HepG2 (cell line): ENCODE results near the gene MB. TPM values are rescaled to one million over a fixed set of nuclear protein-coding genes. Genes with fewer than 3 reads are reported as not detected.
A peak's percentile ranks its signal among the peaks of the same experiment; 100 is the strongest.

Source experiments
- ATAC-seq: fragments of 200-7000 bp; cut with Tn5 transposase; 3 replicates; pipeline ENCODE4 v1.9.1; 2020; ENCODE audit warnings: mild to moderate bottlenecking, moderate library complexity
- BruUV-seq: library from RNA; stranded (reverse); fragments of 400-500 nt; replicated peaks from 2 replicates; lab custom pipeline; 2021; lab: Mats Ljungman, UMichigan
- CTCF ChIA-PET: fragments of 300-600 bp; formaldehyde crosslinking; extraction: SDS; loops from one replicate; lab custom pipeline; 2021; ENCODE audit warnings: low total read pairs, inconsistent platforms, low intra/inter-chr PET ratio; lab: Yijun Ruan, JAX
- POLR2A ChIA-PET: fragments of 350-600 bp; sonication (Branson Sonifier 250); formaldehyde crosslinking; loops from one replicate; lab custom pipeline; 2020; ENCODE audit warnings: antibody characterized with exemption, inconsistent platforms; lab: Yijun Ruan, JAX
- DNase-seq: peaks from one replicate; pipeline ENCODE4 v3.0.0-alpha.2; 2015; ENCODE audit warnings: low spot score
- FAIRE-seq: peaks from 3 replicates; lab custom pipeline; 2011; peaks lifted over from hg19 to GRCh38; lab: Jason Lieb, UNC
- H2AFZ ChIP-seq: one replicate; pipeline ENCODE4 v1.6.1; 2011; ENCODE audit warnings: low read length, inconsistent platforms
- H3K27ac ChIP-seq: fragments of 300-600 bp; 3 replicates; pipeline ENCODE4 v1.8.0; 2011; ENCODE audit warnings: mixed run types, mild to moderate bottlenecking, mixed read lengths, low read length, inconsistent platforms; ENCODE audit not compliant: insufficient read depth; ENCODE audit errors: extremely low read length
- H3K27me3 ChIP-seq, 2 experiments: fragments of 200-600 bp in 1 of 2; 2 replicates in 1 of 2; 3 replicates in 1 of 2; pipeline versions ENCODE4 v1.6.0 to v1.8.0; 2011; ENCODE audit warnings: low read length in 2 of 2, mild to moderate bottlenecking in 2 of 2, moderate library complexity in 2 of 2, inconsistent platforms in 1 of 2; ENCODE audit not compliant: insufficient read depth in 2 of 2, control insufficient read depth in 1 of 2
- H3K36me3 ChIP-seq, 2 experiments: fragments of 200-600 bp in 1 of 2; replicated peaks in 1 of 2; 2 replicates in 1 of 2; 3 replicates in 1 of 2; pipeline versions ENCODE4 v1.5.1 to v1.8.0; 2011; ENCODE audit warnings: low read length in 2 of 2, inconsistent platforms in 1 of 2; ENCODE audit not compliant: insufficient read depth in 2 of 2, control insufficient read depth in 1 of 2
- H3K4me1 ChIP-seq: 2 replicates; pipeline ENCODE4 v1.5.1; 2012; ENCODE audit warnings: low read length, inconsistent platforms; ENCODE audit not compliant: insufficient read depth
- H3K4me2 ChIP-seq: 2 replicates; pipeline ENCODE4 v1.6.0; 2011; ENCODE audit warnings: low read depth, low read length, inconsistent platforms
- H3K4me3 ChIP-seq, 3 experiments: fragments of 200-600 bp in 1 of 3; sonication (generic), shearing (Covaris generic) in 1 of 3; replicated peaks in 1 of 3; 2 replicates each; pipeline ENCODE4 v1.5.1; 2011 to 2016; ENCODE audit warnings: low read length in 3 of 3, inconsistent platforms in 2 of 3, low read depth in 2 of 3, mild to moderate bottlenecking in 2 of 3, control low read depth in 1 of 3, mixed read lengths in 1 of 3; ENCODE audit not compliant: insufficient read depth in 1 of 3
- H3K79me2 ChIP-seq: one replicate; pipeline ENCODE4 v1.6.1; 2011; ENCODE audit warnings: low read length, inconsistent platforms; ENCODE audit not compliant: insufficient read depth
- H3K9ac ChIP-seq: 2 replicates; pipeline ENCODE4 v1.6.0; 2011; ENCODE audit warnings: mild to moderate bottlenecking, low read depth, low read length, inconsistent platforms; ENCODE audit not compliant: insufficient read depth
- H3K9me3 ChIP-seq: 2 replicates; pipeline ENCODE4 v1.5.1; 2012; ENCODE audit warnings: mild to moderate bottlenecking, low read length
- H4K20me1 ChIP-seq: 2 replicates; pipeline ENCODE4 v1.6.0; 2011; ENCODE audit warnings: inconsistent platforms, mild to moderate bottlenecking, low read length, moderate library complexity; ENCODE audit not compliant: insufficient read depth
- ARHGAP35 ChIP-seq: sonication (generic); formaldehyde crosslinking; IDR thresholded peaks from 2 replicates; pipeline ENCODE4 v1.9.0; 2022; ENCODE audit warnings: mild to moderate bottlenecking, inconsistent platforms, moderate library complexity, missing genetic modification reagents, borderline replicate concordance
- ATF7 ChIP-seq, 2 experiments: fragments of 450-650 bp in 1 of 2; sonication (generic) in 1 of 2; formaldehyde crosslinking in 1 of 2; IDR thresholded peaks; 2 replicates each; pipeline versions ENCODE4 v1.4.0 to v1.6.1; 2016 to 2020; ENCODE audit warnings: antibody characterized with exemption in 1 of 2, mild to moderate bottlenecking in 1 of 2, missing genetic modification reagents in 1 of 2
- CEBPB ChIP-seq: IDR thresholded peaks from 2 replicates; pipeline ENCODE4 v1.6.1; 2011; ENCODE audit warnings: low read depth, low read length, improper control_type of control experiment, borderline replicate concordance
- IRF1 ChIP-seq: sonication (generic); formaldehyde crosslinking; IDR thresholded peaks from 2 replicates; pipeline ENCODE4 v1.4.0; 2020; ENCODE audit warnings: low read depth, mild to moderate bottlenecking, missing genetic modification reagents
- KMT2A ChIP-seq: sonication (generic); formaldehyde crosslinking; IDR thresholded peaks from 2 replicates; pipeline ENCODE4 v1.4.0; 2020; ENCODE audit warnings: missing genetic modification reagents
- MIER3 ChIP-seq: IDR thresholded peaks from 2 replicates; pipeline ENCODE4 v1.6.1; 2016; ENCODE audit warnings: missing compliant biosample characterization, borderline replicate concordance
- SRSF9 ChIP-seq: fragments of 200-400 bp; formaldehyde crosslinking; IDR thresholded peaks from 2 replicates; pipeline ENCODE4 v1.6.1; 2018; ENCODE audit warnings: borderline replicate concordance, mild to moderate bottlenecking, low read depth, low read length; ENCODE audit not compliant: insufficient read depth, poor library complexity, severe bottlenecking
- TBX3 ChIP-seq: fragments of 450-650 bp; IDR thresholded peaks from 2 replicates; pipeline ENCODE4 v1.6.1; 2017; ENCODE audit warnings: antibody characterized with exemption, mild to moderate bottlenecking, inconsistent platforms, borderline replicate concordance
- ZNF12 ChIP-seq: sonication (generic); formaldehyde crosslinking; IDR thresholded peaks from 2 replicates; pipeline ENCODE4 v1.5.0; 2020; ENCODE audit warnings: missing genetic modification reagents
- ZNF143 ChIP-seq: sonication (generic); formaldehyde crosslinking; IDR thresholded peaks from 2 replicates; pipeline ENCODE4 v1.4.0; 2020; ENCODE audit warnings: missing genetic modification reagents
- ZNF572 ChIP-seq: sonication (generic); formaldehyde crosslinking; IDR thresholded peaks from 2 replicates; pipeline ENCODE4 v1.5.1; 2020; ENCODE audit warnings: mild to moderate bottlenecking, missing genetic modification reagents
- ZNF605 ChIP-seq: sonication (generic); formaldehyde crosslinking; IDR thresholded peaks from 2 replicates; pipeline ENCODE4 v1.8.0; 2022; ENCODE audit warnings: mild to moderate bottlenecking, missing genetic modification reagents
- ZNF777 ChIP-seq: sonication (generic); formaldehyde crosslinking; IDR thresholded peaks from 2 replicates; pipeline ENCODE4 v1.4.0; 2020; ENCODE audit warnings: missing genetic modification reagents
- WGBS: methylation state at CpG from one replicate; pipeline ENCODE4 v1.1.6; 2017; ENCODE audit warnings: low lambda C conversion rate; 5-methylcytosine and 5-hydroxymethylcytosine counted together
- in situ Hi-C: cut with HindIII; loops from 2 replicates; pipeline ENCODE4 v1.10.0; 2017; ENCODE audit warnings: low pct_unique_long_range_greater_than_20kb; ENCODE audit not compliant: extremely low pct_ligation_motif_present
- intact Hi-C: fragments of 100-400 bp; cut with micrococcal nuclease; formaldehyde crosslinking; loops from one replicate; pipeline ENCODE4 v1.10.0; 2022; ENCODE audit not compliant: unreplicated experiment
- polyA plus RNA-seq, 8 experiments: library from polyadenylated mRNA; depleted of rRNA in 3 of 8; stranded (reverse) in 7 of 8; unstranded in 1 of 8; fragments of >200 nt; fragmentation: Illumina TruSeq in 4 of 8; extraction: Trizol in 4 of 8; gene quantifications; 2 replicates each; pipeline versions ENCODE4 v1.2.1 to v1.2.3, GENCODE V29; 2011 to 2016; ENCODE audit warnings: low read depth in 4 of 8, missing spikeins in 1 of 8, mixed read lengths in 1 of 8; ENCODE audit not compliant: insufficient read depth in 1 of 8
- total RNA-seq, 5 experiments: library from RNA; depleted of rRNA; stranded (reverse); fragments of >200 nt; fragmentation: Illumina TruSeq; extraction: Trizol; gene quantifications; 2 replicates each; pipeline ENCODE4 v1.2.3, GENCODE V29; 2016; ENCODE audit warnings: low read depth in 1 of 5

MB gene
- total and polyA plus RNA-seq, 2 of the 13 experiments (the other 11 are each of a cell fraction or from before 2014, with no cell fraction given): 0.07 TPM; not detected in 1

GRCh38 chr22:35660291-35661127, 43.4 kb upstream of the MB start:
- intact Hi-C loops: no loop called here
- H3K4me1 ChIP-seq: peaks cover 32% of the 10 kb centered on the region
- H3K27me3 ChIP-seq: no peaks in the 10 kb centered on the region
- ATAC-seq (no peak), DNase-seq (no peak), FAIRE-seq (no peak)
- no peak overlapping the region for H3K4me2 ChIP-seq
- ChIA-PET POLR2A (no interaction called here), CTCF (no interaction called here)
- H3K79me2 ChIP-seq: no peaks in the 10 kb centered on the region
- no peak for TF ChIP-seq ARHGAP35 (CRISPR knock-in tag)
- TF ChIP-seq TBX3: no peak
- TF ChIP-seq ZNF12 (CRISPR knock-in tag): peak; percentile 96
- 90% methylated on average over 2 of the region's 2 CpGs for WGBS
- no peak overlapping the region for H3K9ac ChIP-seq
- H3K27ac ChIP-seq: no peak overlapping the region
- H3K9me3 ChIP-seq: peaks cover 10% of the 10 kb centered on the region
- no peaks in the 10 kb centered on the region for H4K20me1 ChIP-seq
- BruUV-seq: no TSS peak
- H2AFZ ChIP-seq: no peak overlapping the region
- in situ Hi-C loops: no loop called here
- H3K4me3 ChIP-seq: no peak overlapping the region
- H3K36me3 ChIP-seq: peaks cover 7 to 40% of the 10 kb centered on the region in 2 experiments

GRCh38 chr22:35657571-35658312, 40.6 kb upstream of the MB start:
- no peak for TF ChIP-seq ZNF777 (CRISPR knock-in tag)
- TF ChIP-seq KMT2A: no peak
- TF ChIP-seq CEBPB: peak; percentile 35; the same call in 1 of the 2 replicates
- no peak for TF ChIP-seq MIER3 (CRISPR knock-in tag)
- no peak for TF ChIP-seq SRSF9
- TF ChIP-seq ZNF572: no peak
- TF ChIP-seq ATF7 (IDR thresholded peaks at IDR 0.05): 0 out of 2 replicates have a peak, but pooled peaks have one; percentile 11
- TF ChIP-seq ATF7 (CRISPR knock-in tag; IDR thresholded peaks at IDR 0.05): no peak
- no peak for TF ChIP-seq ZNF143 (CRISPR knock-in tag)
- TF ChIP-seq IRF1: no peak
- TF ChIP-seq ZNF605 (CRISPR knock-in tag): no peak
- TF ChIP-seq, all 625 proteins: peak for 2
- Histone ChIP-seq H3K79me2 (peaks cover 4% of the 10 kb centered on the region), H3K36me3 (peaks cover 7 to 40% of the 10 kb centered on the region in 2 experiments), H4K20me1 (no peaks in the 10 kb centered on the region), H3K27ac (no peak overlapping the region), H2AFZ (no peak overlapping the region), H3K9ac (no peak overlapping the region), H3K4me1 (peaks cover 22% of the 10 kb centered on the region), H3K4me3 (no peak overlapping the region), H3K4me2 (no peak overlapping the region), H3K27me3 (no peaks in the 10 kb centered on the region), H3K9me3 (no peaks in the 10 kb centered on the region)
- 72% methylated on average over 5 of the region's 5 CpGs for WGBS
- FAIRE-seq: no peak
- no peak for ATAC-seq
- no TSS peak for BruUV-seq
- intact Hi-C loops: no loop called here
- no peak for DNase-seq
- ChIA-PET POLR2A (interaction anchor here (1.1 kb wide), 1 partner anchor 10 kb away, joined by 3 read pairs; the partner anchor contains the start of gene APOL6), CTCF (no interaction called here)
- in situ Hi-C loops: no loop called here
